ENCODE data around the gene GPR107. TPM values are rescaled to one million over a fixed set of nuclear protein-coding genes. Genes with fewer than 3 reads are reported as not detected.

GPR107 gene
- total and polyA plus RNA-seq, 2 of the 8 experiments (the other 6 are each of a cell fraction or from before 2014, with no cell fraction given): 19.3 to 30.7 TPM

- CTCF ChIA-PET (ENCODE audit: partially characterized antibody): interaction anchor here (0.5 to 0.8 kb wide), 2 partner anchors 10 to 129 kb away, joined by 3 read pairs; no protein-coding TSS in a partner anchor
- peaks cover 0 to 5% (median 3%) of the 10 kb centered on the region in 4 experiments; a peak in 4 of 7 replicates for H3K4me1 ChIP-seq (replicated peaks in 1 of 4; ENCODE audit: control insufficient read depth in 3 of 4, insufficient read depth in 4 of 4, low read length in 3 of 4)
- H3K14ac ChIP-seq (ENCODE audit: insufficient read length): no peak overlapping the region
- no peak overlapping the region for H2BK15ac ChIP-seq (ENCODE audit: low read length)
- no peak overlapping the region for H3K27ac ChIP-seq (ENCODE audit: low read depth, low read length)
- H2BK20ac ChIP-seq (ENCODE audit: low read length): no peak overlapping the region
- peak overlapping the region in 3 of 4 experiments; percentile 35 to 59 (median 51); a peak in 6 of 7 replicates for H3K9ac ChIP-seq (replicated peaks in 1 of 4; ENCODE audit: extremely low read depth in 1 of 4, low read depth in 3 of 4, low read length in 3 of 4)
- H4K5ac ChIP-seq (ENCODE audit: insufficient read length, low read depth, low read length): no peak overlapping the region
- peak overlapping the region; percentile 67 to 91 (median 82) for H3K4me3 ChIP-seq (ENCODE audit: extremely low read depth in 1 of 4, insufficient read depth in 2 of 4, low read depth in 3 of 4, low read length in 4 of 4)
- H2AFZ ChIP-seq (ENCODE audit: low read length): no peak overlapping the region
- no peaks in the 10 kb centered on the region for H4K20me1 ChIP-seq (replicated peaks in 1 of 2; ENCODE audit: control insufficient read depth in 1 of 2, insufficient read depth in 2 of 2, low read length in 2 of 2)
- POLR2A ChIA-PET (ENCODE audit: partially characterized antibody): interaction anchor here (0.8 to 1.5 kb wide), 6 partner anchors 11 to 389 kb away, joined by 3 to 4 read pairs (median 3); no protein-coding TSS in a partner anchor
- H2BK120ac ChIP-seq (replicated peaks; ENCODE audit: low read depth, low read length): no peak overlapping the region
- H3K23me2 ChIP-seq (ENCODE audit: low read depth, low read length): peaks cover 13% of the 10 kb centered on the region
- H3K79me2 ChIP-seq (ENCODE audit: control insufficient read depth in 1 of 2, insufficient read depth in 2 of 2, low read length in 2 of 2): peaks cover 2 to 39% of the 10 kb centered on the region in 2 experiments; a peak in 2 of 4 replicates
- H3K27me3 ChIP-seq (replicated peaks in 1 of 4; ENCODE audit: control insufficient read depth in 3 of 4, extremely low read depth in 1 of 4, insufficient read depth in 3 of 4, low read length in 3 of 4): peaks cover 0 to 9% (median 4%) of the 10 kb centered on the region in 4 experiments; a peak in 4 of 7 replicates
- no peaks in the 10 kb centered on the region for H3K36me3 ChIP-seq (ENCODE audit: control insufficient read depth in 2 of 4, insufficient read depth in 4 of 4, low read length in 3 of 4)
- 5% methylated on average over 22 of the region's 31 CpGs; no CpG with 5 or more reads in 1 of the 2 experiments for WGBS, 2 experiments (ENCODE audit: extremely low coverage in 1 of 2, insufficient coverage in 1 of 2, insufficient read length in 1 of 2, insufficient replicate concordance in 2 of 2, low coverage in 1 of 2, low lambda C conversion rate in 2 of 2, missing lambda C conversion rate in 1 of 2)
- H2BK12ac ChIP-seq (ENCODE audit: low read depth, low read length): no peak overlapping the region
- H3K9me3 ChIP-seq (ENCODE audit: insufficient read depth in 2 of 2, low read depth in 1 of 2, low read length in 1 of 2): no peaks in the 10 kb centered on the region
- H4K8ac ChIP-seq (ENCODE audit: extremely low read depth, insufficient read depth, low read length): peak overlapping the region; percentile 82; the same call in 1 of the 2 replicates
- H3K4ac ChIP-seq (replicated peaks; ENCODE audit: insufficient read length, low read depth, low read length): no peak overlapping the region
- peak overlapping the region; percentile 32 for H3K56ac ChIP-seq (replicated peaks; ENCODE audit: insufficient read length, low read depth, low read length)
- no peak overlapping the region for H2AK5ac ChIP-seq (ENCODE audit: low read depth, low read length)
- no peaks in the 10 kb centered on the region for H3K79me1 ChIP-seq (ENCODE audit: low read depth, low read length)
- H3K18ac ChIP-seq (ENCODE audit: extremely low read depth, low read length): peak overlapping the region; percentile 68; the same call in 1 of the 2 replicates
- no peak overlapping the region for H4K91ac ChIP-seq (replicated peaks; ENCODE audit: insufficient read length, low read length)
- DNase-seq (ENCODE audit: low read depth in 1 of 2, low spot score in 2 of 2) (peak in 1 of 2 experiments; percentile 57), FAIRE-seq (no peak)
- H2BK5ac ChIP-seq (ENCODE audit: low read depth, low read length): no peak overlapping the region
- H3K4me2 ChIP-seq (ENCODE audit: insufficient read depth in 1 of 2, low read depth in 2 of 2, low read length in 2 of 2): peak overlapping the region; percentile 71 to 88
- no peak overlapping the region for H3K23ac ChIP-seq (ENCODE audit: insufficient read length)
- TF ChIP-seq BRCA1 (IDR thresholded peaks at IDR 0.05; ENCODE audit: low read depth, low read length) (no peak), CBX5 (IDR thresholded peaks at IDR 0.05; ENCODE audit: low read depth, low read length) (no peak), JUN (IDR thresholded peaks at IDR 0.05; ENCODE audit: low read depth, low read length) (no peak), RAD21 (IDR thresholded peaks at IDR 0.05 in 1 of 2, conservative IDR thresholded peaks at IDR 0.05 in 1 of 2; ENCODE audit: low read depth in 2 of 2, low read length in 2 of 2) (no peak), RFX5 (IDR thresholded peaks at IDR 0.05; ENCODE audit: borderline replicate concordance, low read depth, low read length) (no peak), ZNF274 (IDR thresholded peaks at IDR 0.05; ENCODE audit: borderline replicate concordance, extremely low read depth, low read length) (no peak), CREB1 (IDR thresholded peaks at IDR 0.05) (no peak), CHD1 (IDR thresholded peaks at IDR 0.05; ENCODE audit: low read depth, low read length) (no peak; the same call in 1 of the 2 replicates), POU5F1 (IDR thresholded peaks at IDR 0.05; ENCODE audit: low read depth, low read length) (no peak), TEAD4 (IDR thresholded peaks at IDR 0.05; ENCODE audit: low read depth, low read length) (no peak), SP2 (IDR thresholded peaks at IDR 0.05; ENCODE audit: low read length) (no peak), RNF2 (IDR thresholded peaks at IDR 0.05; ENCODE audit: borderline replicate concordance, low read depth, low read length, missing control alignments, poor library complexity, severe bottlenecking) (no peak)
These were observed 11.9 kb upstream of the GPR107 start for GRCh38 chr9:130041648-130042405.
